ENCODE data around the gene ANGEL2.

ANGEL2 gene

DNA sequence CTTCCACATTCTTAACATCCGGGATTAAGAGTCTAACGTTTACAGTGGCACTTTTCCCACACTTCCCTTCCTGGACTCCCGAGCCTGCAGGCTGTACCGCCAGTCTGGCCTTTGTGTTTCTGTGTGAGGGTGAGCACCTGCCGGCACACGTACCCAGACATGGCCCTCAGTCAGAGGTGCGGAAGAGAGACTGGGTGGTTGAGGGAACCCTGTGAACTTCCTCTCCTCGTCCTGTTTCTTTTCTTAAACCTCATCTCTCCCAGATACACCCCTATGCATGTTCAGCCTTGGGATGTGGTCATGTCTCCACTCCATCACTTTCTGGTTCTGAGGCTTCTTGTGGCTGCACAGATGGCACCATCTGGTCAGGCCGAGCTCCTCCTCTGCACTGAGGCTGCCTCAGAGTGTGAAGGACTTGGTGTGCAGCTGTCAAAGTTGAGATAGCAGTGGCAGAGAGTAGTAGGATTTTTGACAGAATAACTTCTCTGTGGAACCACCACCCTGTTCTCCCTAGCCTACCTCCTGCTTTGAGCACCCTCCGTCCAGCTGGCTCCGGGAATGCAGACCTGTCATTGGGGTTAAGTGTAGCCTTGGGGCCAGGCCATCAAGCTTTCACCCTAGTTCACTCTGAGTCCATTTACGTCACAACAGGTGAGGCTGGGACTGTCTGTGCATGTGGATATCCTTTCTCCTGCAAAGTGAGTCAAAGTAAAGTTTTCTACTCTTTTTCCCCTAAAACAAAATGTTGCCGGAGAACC, 33.9 kb downstream of the ANGEL2 start:
- ChIA-PET POLR2A (no interaction called here), CTCF (no interaction called here)
- no peak for DNase-seq (ENCODE audit: extremely low spot score)
- TF ChIP-seq FOXM1 (IDR thresholded peaks at IDR 0.05; ENCODE audit: borderline replicate concordance) (no peak), ELF4 (IDR thresholded peaks at IDR 0.05) (no peak), FOXK2 (IDR thresholded peaks at IDR 0.05) (no peak), SP1 (IDR thresholded peaks at IDR 0.05) (no peak), ARNT (IDR thresholded peaks at IDR 0.05) (no peak), TARDBP (IDR thresholded peaks at IDR 0.05) (no peak), ZNF384 (IDR thresholded peaks at IDR 0.05) (no peak), BHLHE40 (IDR thresholded peaks at IDR 0.05; ENCODE audit: borderline replicate concordance) (no peak), L3MBTL2 (conservative IDR thresholded peaks at IDR 0.05) (no peak), FOXA1 (IDR thresholded peaks at IDR 0.05) (no peak), LEF1 (IDR thresholded peaks at IDR 0.05; ENCODE audit: borderline replicate concordance) (no peak), NFRKB (IDR thresholded peaks at IDR 0.05) (no peak), CTBP1 (IDR thresholded peaks at IDR 0.05; ENCODE audit: borderline replicate concordance) (no peak), HDGF (IDR thresholded peaks at IDR 0.05; ENCODE audit: borderline replicate concordance) (no peak), SUZ12 (IDR thresholded peaks at IDR 0.05) (no peak)
- TF ChIP-seq, protein P1, sequence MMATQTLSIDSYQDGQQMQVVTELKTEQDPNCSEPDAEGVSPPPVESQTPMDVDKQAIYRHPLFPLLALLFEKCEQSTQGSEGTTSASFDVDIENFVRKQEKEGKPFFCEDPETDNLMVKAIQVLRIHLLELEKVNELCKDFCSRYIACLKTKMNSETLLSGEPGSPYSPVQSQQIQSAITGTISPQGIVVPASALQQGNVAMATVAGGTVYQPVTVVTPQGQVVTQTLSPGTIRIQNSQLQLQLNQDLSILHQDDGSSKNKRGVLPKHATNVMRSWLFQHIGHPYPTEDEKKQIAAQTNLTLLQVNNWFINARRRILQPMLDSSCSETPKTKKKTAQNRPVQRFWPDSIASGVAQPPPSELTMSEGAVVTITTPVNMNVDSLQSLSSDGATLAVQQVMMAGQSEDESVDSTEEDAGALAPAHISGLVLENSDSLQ (IDR thresholded peaks at IDR 0.05) = no peak

DNA sequence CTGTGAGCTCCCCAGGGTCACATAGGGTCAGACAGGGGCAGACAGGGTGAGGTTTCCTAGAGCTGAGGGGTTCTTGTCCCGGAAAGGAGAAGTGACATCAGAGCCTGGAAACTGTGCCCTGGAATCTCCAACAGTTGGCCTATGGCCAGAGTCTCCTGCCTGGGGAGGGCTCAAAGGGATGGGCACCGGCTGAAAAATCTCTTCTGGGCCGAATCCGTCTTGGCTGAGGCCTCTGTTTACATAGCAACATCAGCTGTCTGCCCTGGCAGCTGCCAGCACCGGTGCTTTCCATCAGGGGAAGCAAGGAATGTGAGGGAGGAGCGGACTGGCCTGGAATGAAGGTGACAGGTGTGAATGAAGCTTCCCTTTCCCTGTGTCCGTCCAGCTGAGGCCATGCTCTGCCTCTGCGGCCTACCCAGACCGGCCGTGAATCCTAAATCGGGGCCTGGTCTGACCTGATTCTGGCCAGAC, 34.6 kb downstream of the ANGEL2 start:
- CTCF ChIA-PET = no interaction called here
- POLR2A ChIA-PET = no interaction called here

DNA sequence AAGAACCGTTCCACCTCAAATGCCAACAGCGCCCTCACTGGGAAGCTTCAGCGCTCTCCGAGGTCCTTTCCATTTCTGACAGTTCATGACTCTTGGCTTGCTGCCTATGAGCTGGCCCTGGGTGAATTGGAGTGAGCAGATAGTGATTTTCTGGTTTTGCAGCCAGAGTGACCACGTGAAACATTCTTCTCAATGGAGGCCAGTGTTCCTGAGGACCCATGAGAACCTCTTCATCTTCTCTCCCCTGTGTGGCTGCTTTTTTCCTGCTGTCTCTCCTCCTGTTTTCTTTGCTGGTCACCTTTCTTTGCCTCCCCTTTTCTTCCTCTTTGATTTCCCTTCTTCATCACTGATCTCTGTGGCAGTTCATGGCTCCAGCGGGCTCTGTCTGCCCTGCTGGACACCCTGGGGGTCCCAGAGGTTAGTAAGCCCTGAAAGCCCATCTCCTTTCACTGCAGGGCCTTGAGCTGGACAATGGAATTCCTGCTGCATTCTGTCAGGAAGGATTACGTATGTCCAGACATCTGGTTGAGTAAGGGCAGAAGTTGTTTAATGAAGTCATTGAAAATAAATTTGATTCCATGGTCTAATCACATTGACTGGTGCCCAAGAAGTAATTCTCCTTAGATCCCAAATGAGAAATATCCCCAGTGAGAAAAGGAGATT, 35.4 kb downstream of the ANGEL2 start:
- CTCF ChIA-PET = interaction anchor here (0.7 to 0.8 kb wide), 2 partner anchors 12 to 361 kb away, joined by 3 to 4 read pairs; no protein-coding TSS in a partner anchor
- no peak for DNase-seq (ENCODE audit: extremely low spot score)
- TF ChIP-seq CTBP1 (IDR thresholded peaks at IDR 0.05; ENCODE audit: borderline replicate concordance) (no peak), FOXA1 (IDR thresholded peaks at IDR 0.05) (no peak), ZNF384 (IDR thresholded peaks at IDR 0.05) (no peak)
- POLR2A ChIA-PET = no interaction called here

More for the DNA sequence above, 34.6 kb downstream of the ANGEL2 start:
- no peak for DNase-seq (ENCODE audit: extremely low spot score)
- no peak for TF ChIP-seq BHLHE40 (IDR thresholded peaks at IDR 0.05; ENCODE audit: borderline replicate concordance)
- no peak for TF ChIP-seq SP1 (IDR thresholded peaks at IDR 0.05)
- TF ChIP-seq HDGF (IDR thresholded peaks at IDR 0.05; ENCODE audit: borderline replicate concordance) = no peak
- TF ChIP-seq TARDBP (IDR thresholded peaks at IDR 0.05) = no peak
- no peak for TF ChIP-seq FOXM1 (IDR thresholded peaks at IDR 0.05; ENCODE audit: borderline replicate concordance)
- no peak for TF ChIP-seq ZNF384 (IDR thresholded peaks at IDR 0.05)
- no peak for TF ChIP-seq CTBP1 (IDR thresholded peaks at IDR 0.05; ENCODE audit: borderline replicate concordance)
- no peak for TF ChIP-seq ELF4 (IDR thresholded peaks at IDR 0.05)

DNA sequence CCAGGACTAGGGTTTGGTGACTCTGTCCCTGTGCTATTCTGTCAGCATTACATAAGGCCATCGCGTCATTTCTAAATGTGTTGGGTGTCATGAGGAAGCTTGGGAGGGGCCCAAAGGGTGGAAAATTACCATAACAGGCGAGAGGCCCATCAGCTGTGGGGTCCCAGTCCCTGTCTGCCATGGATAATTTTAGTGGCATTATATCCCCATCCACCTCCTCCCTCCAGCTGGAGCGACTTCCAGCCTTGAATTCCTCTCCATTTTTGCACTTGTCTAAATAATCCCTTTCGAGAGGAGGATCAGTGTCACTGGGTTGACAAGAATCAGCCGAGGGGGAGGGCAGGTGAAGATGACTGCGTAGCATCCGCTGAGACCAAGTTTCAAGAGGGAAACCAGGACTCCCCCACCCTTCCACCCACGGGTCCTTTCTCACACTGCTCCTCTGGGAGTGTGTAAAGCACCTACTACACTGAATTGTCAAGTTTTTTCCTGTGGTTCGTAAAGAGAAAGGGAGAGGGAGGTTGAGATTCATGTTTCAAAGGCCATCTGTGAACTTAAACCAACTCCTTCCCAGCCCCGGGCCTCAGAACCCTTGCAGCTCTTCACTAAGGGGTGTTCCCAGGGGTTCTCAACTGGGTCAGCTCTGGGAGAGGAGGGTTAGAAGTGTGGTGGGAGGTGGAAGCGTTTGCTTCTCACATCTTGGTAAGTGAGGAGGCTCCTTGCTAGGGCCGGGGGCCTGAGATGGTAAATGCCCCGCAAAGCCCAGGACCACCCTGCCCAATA, 36.1 kb downstream of the ANGEL2 start:
- POLR2A ChIA-PET = no interaction called here
- DNase-seq (ENCODE audit: extremely low spot score) = no peak
- TF ChIP-seq BHLHE40 (IDR thresholded peaks at IDR 0.05; ENCODE audit: borderline replicate concordance) = no peak
- TF ChIP-seq, protein P1 (IDR thresholded peaks at IDR 0.05) = no peak
- TF ChIP-seq HDGF (IDR thresholded peaks at IDR 0.05; ENCODE audit: borderline replicate concordance) = no peak
- TF ChIP-seq ARNT (IDR thresholded peaks at IDR 0.05) = no peak
- TF ChIP-seq FOXA1 (IDR thresholded peaks at IDR 0.05) = no peak
- no peak for TF ChIP-seq SP1 (IDR thresholded peaks at IDR 0.05)
- TF ChIP-seq ZNF384 (IDR thresholded peaks at IDR 0.05) = no peak
- TF ChIP-seq NFRKB (IDR thresholded peaks at IDR 0.05) = no peak
- no peak for TF ChIP-seq ELF4 (IDR thresholded peaks at IDR 0.05)
- no peak for TF ChIP-seq FOXM1 (IDR thresholded peaks at IDR 0.05; ENCODE audit: borderline replicate concordance)
- no peak for TF ChIP-seq L3MBTL2 (conservative IDR thresholded peaks at IDR 0.05)
- TF ChIP-seq SUZ12 (IDR thresholded peaks at IDR 0.05) = no peak
- no peak for TF ChIP-seq TARDBP (IDR thresholded peaks at IDR 0.05)
- no peak for TF ChIP-seq FOXK2 (IDR thresholded peaks at IDR 0.05)
- TF ChIP-seq LEF1 (IDR thresholded peaks at IDR 0.05; ENCODE audit: borderline replicate concordance) = no peak
- TF ChIP-seq CTBP1 (IDR thresholded peaks at IDR 0.05; ENCODE audit: borderline replicate concordance) = no peak
- CTCF ChIA-PET = interaction anchor here (0.7 to 0.8 kb wide), 2 partner anchors 12 to 361 kb away, joined by 3 to 4 read pairs; no protein-coding TSS in a partner anchor

DNA sequence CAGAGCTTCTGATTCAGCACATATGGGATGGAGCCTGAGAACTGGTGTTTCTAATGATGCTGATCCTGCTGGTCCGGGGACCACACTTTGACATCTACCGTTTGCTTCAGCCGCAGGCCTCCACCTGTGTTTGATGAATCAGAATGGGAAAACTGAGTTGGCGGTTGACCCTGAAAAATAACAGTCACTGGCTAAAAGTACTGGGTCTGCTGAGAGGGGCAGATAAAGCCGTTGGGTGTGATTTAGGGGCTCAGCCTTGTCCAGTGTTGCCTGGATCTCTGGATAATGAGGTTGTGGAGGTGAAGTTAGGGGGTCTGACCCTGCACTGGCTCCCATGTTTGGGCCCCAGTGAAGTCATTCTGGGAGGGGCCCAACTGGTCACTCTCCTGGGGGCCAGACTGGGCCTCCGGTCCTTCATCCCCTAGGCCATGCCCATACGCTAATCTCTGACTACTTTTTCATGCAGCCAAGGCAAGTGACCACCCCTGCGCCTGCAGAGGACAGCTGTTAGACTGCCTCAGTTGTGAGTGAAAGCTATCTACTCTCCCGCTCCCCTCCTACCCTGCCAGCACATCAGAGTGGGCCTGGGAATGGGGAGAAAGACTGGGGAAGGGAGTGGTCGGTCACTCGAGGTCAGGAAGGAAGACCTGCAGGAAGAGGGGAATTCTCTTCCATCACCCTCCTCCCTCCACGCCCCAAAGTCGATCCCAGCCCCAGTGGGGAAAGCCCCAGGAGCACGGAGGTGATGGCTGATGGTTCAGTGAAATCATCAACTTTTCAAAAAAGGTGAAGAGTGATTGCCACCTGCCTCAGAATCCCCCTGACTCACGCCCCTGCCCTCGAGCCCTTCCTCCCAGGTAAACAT, 37.7 kb downstream of the ANGEL2 start:
- POLR2A ChIA-PET = no interaction called here
- CTCF ChIA-PET = interaction anchor here (1.2 kb wide), 1 partner anchor 10 kb away, joined by 4 read pairs; no protein-coding TSS in a partner anchor
- no peak for DNase-seq (ENCODE audit: extremely low spot score)
- no peak for TF ChIP-seq L3MBTL2 (conservative IDR thresholded peaks at IDR 0.05)
- TF ChIP-seq ELF4 (IDR thresholded peaks at IDR 0.05) = no peak
- TF ChIP-seq, protein P1 (IDR thresholded peaks at IDR 0.05) = no peak
- no peak for TF ChIP-seq CTBP1 (IDR thresholded peaks at IDR 0.05; ENCODE audit: borderline replicate concordance)
- no peak for TF ChIP-seq NFRKB (IDR thresholded peaks at IDR 0.05)
- no peak for TF ChIP-seq FOXK2 (IDR thresholded peaks at IDR 0.05)
- TF ChIP-seq FOXA1 (IDR thresholded peaks at IDR 0.05) = no peak
- TF ChIP-seq SP1 (IDR thresholded peaks at IDR 0.05) = no peak
- TF ChIP-seq TARDBP (IDR thresholded peaks at IDR 0.05) = no peak
- TF ChIP-seq SUZ12 (IDR thresholded peaks at IDR 0.05) = no peak
- TF ChIP-seq FOXM1 (IDR thresholded peaks at IDR 0.05; ENCODE audit: borderline replicate concordance) = no peak

Measured in HEK293T (cell line).